G401.6 (cell line): ENCODE measurements around the gene EZR.

Experiments
- FAIRE-seq: peaks from 2 replicates; lab custom pipeline; 2012; peaks lifted over from hg19 to GRCh38; lab: Jason Lieb, UNC

EZR gene

GRCh38 chr6:158725704-158726103 is 93.5 kb downstream of the EZR start:
- no peak for FAIRE-seq

GRCh38 chr6:158722176-158722729 is 96.9 kb downstream of the EZR start:
- FAIRE-seq = no peak

DNA sequence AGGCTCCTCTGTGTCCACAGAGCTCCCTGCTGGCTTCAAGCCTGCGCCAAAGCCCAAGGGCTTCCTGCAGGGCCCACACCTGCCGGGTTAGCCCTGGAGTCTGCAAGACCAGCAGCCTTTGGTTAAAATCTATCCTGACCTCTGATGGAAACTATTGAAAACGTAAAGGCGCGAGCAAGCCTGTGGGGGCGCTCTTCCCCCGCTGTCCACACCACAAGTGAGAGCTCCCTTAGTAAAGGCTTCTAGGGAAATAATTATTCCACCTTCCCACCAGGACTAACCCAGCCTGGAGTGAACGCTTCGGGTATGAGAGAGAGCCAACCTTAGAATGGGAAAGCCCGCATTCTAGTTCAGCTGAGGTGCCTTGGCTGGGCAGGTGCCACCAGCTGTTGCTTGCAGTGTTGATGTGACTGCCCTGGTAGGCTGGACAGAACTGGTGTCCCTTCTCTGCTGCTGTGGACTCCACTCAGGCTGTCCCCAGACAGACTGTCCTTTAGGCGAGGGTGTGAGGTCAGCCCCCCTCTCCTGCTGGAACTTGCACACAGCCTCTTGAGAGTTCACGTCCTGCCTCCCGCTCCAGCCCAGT is 100.6 kb downstream of the EZR start:
- peak; percentile 63 for FAIRE-seq

DNA sequence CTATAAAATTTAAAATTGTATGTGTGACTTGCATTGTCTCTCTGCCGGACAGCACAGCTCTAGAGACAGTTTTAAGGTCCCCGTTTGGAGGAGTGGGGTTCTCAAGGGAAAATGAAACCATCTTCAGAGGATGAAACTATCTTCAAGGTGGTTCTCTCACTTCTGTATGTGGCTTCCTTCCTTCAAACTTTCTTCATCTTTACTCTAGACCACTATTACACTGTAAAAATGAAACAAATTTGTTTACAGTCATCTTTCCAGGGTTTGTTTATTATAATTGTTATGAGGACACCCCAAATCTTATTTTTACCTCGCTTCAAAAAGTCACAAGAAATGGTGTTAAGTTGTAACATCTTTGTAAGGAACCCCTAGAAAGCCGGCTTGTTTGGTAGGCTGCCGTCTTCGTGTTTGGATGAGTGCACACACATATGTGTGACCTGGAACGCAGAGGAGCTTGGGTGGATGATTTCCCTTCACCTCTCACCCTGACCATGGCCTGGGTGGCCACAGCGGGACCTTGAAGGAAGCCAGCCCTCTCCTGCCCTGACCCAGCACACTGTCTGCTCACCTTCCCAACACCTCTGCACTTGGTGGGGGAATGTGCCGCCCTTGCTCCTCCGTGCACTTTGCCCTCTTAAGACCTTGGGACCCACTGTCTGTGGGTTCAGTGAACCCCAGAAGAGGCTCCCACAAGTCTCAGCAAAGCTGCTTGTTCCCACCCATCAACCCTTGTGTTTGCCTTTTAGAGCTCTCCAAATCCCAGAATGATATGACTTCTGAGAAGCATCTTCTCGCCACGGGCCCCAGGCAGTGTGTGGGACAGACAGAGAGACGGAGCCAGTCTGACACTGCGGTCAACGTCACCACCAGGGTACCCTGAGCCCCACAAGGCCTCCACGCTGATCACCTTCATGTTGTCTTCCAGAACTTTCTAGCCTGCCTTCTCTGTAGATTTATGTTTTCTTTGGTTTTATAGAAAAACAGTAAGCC is 101.5 kb downstream of the EZR start:
- no peak for FAIRE-seq
